Activated T-cell treated with anti-CD3 and anti-CD28 coated beads, Interleukin-2, amount 50 U/mL, for 72 hours (primary cell): Measurements from ENCODE around the gene ADAMTS12. TPM values are rescaled to one million over a fixed set of nuclear protein-coding genes. Genes with fewer than 3 reads are reported as not detected.
"Not testable (repeated sequence)": the region's sequence is repeated elsewhere in the genome, so short reads cannot be mapped to it uniquely, and the experiment has no call there.

Experiments used
- ATAC-seq, 2 donors: fragments of 150-1000 bp; cut with Tn5 transposase; replicated peaks in 1 of 2; 2 replicates each; pipeline ENCODE4 v1.10.0; 2021; ENCODE audit warnings: moderate library complexity in 2 of 2, mild to moderate bottlenecking in 1 of 2
- DNase-seq, 2 donors: peaks; one replicate each; pipeline ENCODE4 v3.0.0; 2021 to 2022; ENCODE audit warnings: mixed read lengths in 1 of 2
- H3K27ac Mint-ChIP-seq: one replicate; pipeline ENCODE4 v1.8.0; 2022; ENCODE audit warnings: mild to moderate bottlenecking, moderate library complexity, mixed read lengths
- H3K27me3 Mint-ChIP-seq: one replicate; pipeline ENCODE4 v1.8.0; 2022; ENCODE audit warnings: low read depth, mixed read lengths
- H3K36me3 Mint-ChIP-seq, 2 donors: one replicate each; pipeline ENCODE4 v1.8.0; 2022; ENCODE audit warnings: mixed read lengths in 2 of 2, mild to moderate bottlenecking in 1 of 2; ENCODE audit not compliant: insufficient read depth in 2 of 2
- H3K4me1 Mint-ChIP-seq: one replicate; pipeline ENCODE4 v1.8.0; 2022; ENCODE audit warnings: low read depth, mixed read lengths
- H3K4me3 Mint-ChIP-seq, 2 donors: one replicate each; pipeline ENCODE4 v1.8.0; 2022; ENCODE audit warnings: mild to moderate bottlenecking in 2 of 2, mixed read lengths in 2 of 2, moderate library complexity in 2 of 2
- H3K9me3 Mint-ChIP-seq, 2 donors: one replicate each; pipeline ENCODE4 v1.8.0; 2022; ENCODE audit warnings: mixed read lengths in 2 of 2
- total RNA-seq, 2 donors: library from RNA; stranded (reverse); gene quantifications; one replicate each; pipeline ENCODE4 v1.2.3, GENCODE V29; 2022

The ADAMTS12 gene
- total RNA-seq, 2 donors from 2014 or later = 0.05 TPM; not detected in 1

DNA sequence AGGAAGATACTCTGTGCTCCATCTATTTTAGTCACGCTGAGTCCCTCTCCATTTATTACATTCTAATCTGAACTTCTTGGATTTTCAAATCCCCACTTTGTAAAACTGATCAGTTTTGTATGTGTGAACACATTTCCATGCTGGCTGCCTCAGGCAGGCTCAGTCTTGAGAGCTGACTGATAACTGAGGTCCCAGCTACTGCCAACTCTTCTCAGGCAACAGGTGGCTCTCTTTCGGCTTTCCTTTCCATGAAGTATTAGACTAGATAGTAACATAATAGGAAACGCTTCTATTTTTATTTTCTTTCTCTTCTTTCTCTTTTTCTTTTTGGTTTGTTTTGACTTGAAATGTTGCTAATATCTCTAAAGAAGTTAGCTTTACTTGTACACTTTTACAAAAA, 312.6 kb downstream of the ADAMTS12 start:
- peaks cover 0 to 3% of the 10 kb centered on the region in 2 donors for H3K9me3 Mint-ChIP-seq
- no peak overlapping the region for H3K4me3 Mint-ChIP-seq
- H3K36me3 Mint-ChIP-seq = no peaks in the 10 kb centered on the region
- no peak for DNase-seq
- H3K27ac Mint-ChIP-seq = no peak overlapping the region
- no peak for ATAC-seq
- H3K4me1 Mint-ChIP-seq = no peaks in the 10 kb centered on the region
- no peaks in the 10 kb centered on the region for H3K27me3 Mint-ChIP-seq

GRCh38 chr5:33576726-33577590, 314.8 kb downstream of the ADAMTS12 start:
- Mint-ChIP-seq H3K36me3 (no peaks in the 10 kb centered on the region), H3K27me3 (no peaks in the 10 kb centered on the region), H3K9me3 (peaks cover 0 to 3% of the 10 kb centered on the region in 2 donors), H3K4me3 (no peak overlapping the region), H3K27ac (no peak overlapping the region), H3K4me1 (no peaks in the 10 kb centered on the region)
- ATAC-seq (no peak), DNase-seq (no peak)

DNA sequence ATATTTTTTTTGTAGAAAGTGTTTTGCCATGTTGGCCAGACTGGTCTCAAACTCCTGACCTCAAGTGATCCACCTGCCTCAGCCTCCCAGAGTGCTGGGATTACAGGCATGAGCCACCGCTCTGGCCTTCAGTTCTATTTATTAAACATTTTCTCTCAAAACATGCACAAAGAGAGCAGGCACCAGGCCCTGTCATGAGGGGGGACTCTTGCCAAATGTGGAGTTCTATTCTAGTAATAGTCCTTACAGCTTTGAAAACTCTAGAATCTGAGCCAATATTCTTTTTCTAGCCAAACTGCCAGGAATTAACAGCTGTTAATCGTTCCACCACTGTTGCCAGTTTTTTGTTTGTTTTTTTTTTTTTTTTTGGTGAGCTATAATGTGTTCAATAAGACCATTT, 326.5 kb downstream of the ADAMTS12 start:
- no peaks in the 10 kb centered on the region for H3K27me3 Mint-ChIP-seq
- no peak overlapping the region for H3K4me3 Mint-ChIP-seq
- H3K27ac Mint-ChIP-seq = no peak overlapping the region
- no peak for ATAC-seq
- no peaks in the 10 kb centered on the region for H3K36me3 Mint-ChIP-seq
- H3K9me3 Mint-ChIP-seq = no peaks in the 10 kb centered on the region
- no peak for DNase-seq
- no peaks in the 10 kb centered on the region for H3K4me1 Mint-ChIP-seq

- Mint-ChIP-seq H3K36me3 (no peaks in the 10 kb centered on the region), H3K27me3 (no peaks in the 10 kb centered on the region), H3K4me3 (no peak overlapping the region), H3K4me1 (no peaks in the 10 kb centered on the region), H3K9me3 (no peaks in the 10 kb centered on the region), H3K27ac (no peak overlapping the region)
- DNase-seq (no peak), ATAC-seq (no peak)
These were observed 327.5 kb downstream of the ADAMTS12 start for GRCh38 chr5:33563983-33564908.

- Mint-ChIP-seq H3K4me3 (no peak overlapping the region), H3K27ac (no peak overlapping the region), H3K9me3 (no peaks in the 10 kb centered on the region), H3K4me1 (no peaks in the 10 kb centered on the region), H3K36me3 (no peaks in the 10 kb centered on the region), H3K27me3 (no peaks in the 10 kb centered on the region)
- ATAC-seq (no peak), DNase-seq (no peak)
These were observed 328.3 kb downstream of the ADAMTS12 start for GRCh38 chr5:33563530-33563929.

- no peak for ATAC-seq
- Mint-ChIP-seq H3K36me3 (peaks cover 0 to 1% of the 10 kb centered on the region in 2 donors), H3K27me3 (no peaks in the 10 kb centered on the region), H3K4me3 (no peak overlapping the region), H3K9me3 (no peaks in the 10 kb centered on the region), H3K4me1 (no peaks in the 10 kb centered on the region), H3K27ac (no peak overlapping the region)
- no peak for DNase-seq
These were observed 333.3 kb downstream of the ADAMTS12 start for GRCh38 chr5:33558489-33558888.

DNA sequence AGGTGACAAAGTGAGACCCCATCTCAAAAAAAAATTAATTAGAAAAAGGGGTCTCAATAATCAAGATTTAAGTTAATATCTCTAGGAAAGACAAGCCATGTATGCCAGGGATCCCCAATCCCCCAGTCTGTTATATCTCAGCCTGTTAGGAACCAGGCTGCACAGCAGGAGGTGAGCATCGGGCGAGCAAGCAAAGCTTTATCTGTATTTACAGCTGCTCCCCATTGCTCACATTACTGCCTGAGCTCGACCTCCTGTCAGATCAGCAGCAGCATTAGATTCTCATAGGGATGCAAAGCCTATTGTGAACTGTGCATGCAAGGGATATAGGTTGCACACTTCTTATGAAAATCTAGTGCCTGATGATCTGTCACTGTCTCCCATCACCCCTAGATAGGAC, 334.2 kb downstream of the ADAMTS12 start:
- Mint-ChIP-seq H3K27ac (no peak overlapping the region), H3K9me3 (no peaks in the 10 kb centered on the region), H3K4me3 (no peak overlapping the region)

GRCh38 chr5:33556330-33557328, 335.2 kb downstream of the ADAMTS12 start:
- Mint-ChIP-seq H3K27me3 (no peaks in the 10 kb centered on the region), H3K4me3 (no peak overlapping the region), H3K27ac (no peak overlapping the region), H3K4me1 (no peaks in the 10 kb centered on the region), H3K36me3 (peaks cover 0 to 1% of the 10 kb centered on the region in 2 donors), H3K9me3 (no peaks in the 10 kb centered on the region)
- DNase-seq (no peak), ATAC-seq (no peak)

More for the DNA sequence above, 334.2 kb downstream of the ADAMTS12 start:
- no peaks in the 10 kb centered on the region for H3K4me1 Mint-ChIP-seq
- no peaks in the 10 kb centered on the region for H3K27me3 Mint-ChIP-seq
- peaks cover 0 to 1% of the 10 kb centered on the region in 2 donors for H3K36me3 Mint-ChIP-seq
- no peak for DNase-seq
- no peak for ATAC-seq

DNA sequence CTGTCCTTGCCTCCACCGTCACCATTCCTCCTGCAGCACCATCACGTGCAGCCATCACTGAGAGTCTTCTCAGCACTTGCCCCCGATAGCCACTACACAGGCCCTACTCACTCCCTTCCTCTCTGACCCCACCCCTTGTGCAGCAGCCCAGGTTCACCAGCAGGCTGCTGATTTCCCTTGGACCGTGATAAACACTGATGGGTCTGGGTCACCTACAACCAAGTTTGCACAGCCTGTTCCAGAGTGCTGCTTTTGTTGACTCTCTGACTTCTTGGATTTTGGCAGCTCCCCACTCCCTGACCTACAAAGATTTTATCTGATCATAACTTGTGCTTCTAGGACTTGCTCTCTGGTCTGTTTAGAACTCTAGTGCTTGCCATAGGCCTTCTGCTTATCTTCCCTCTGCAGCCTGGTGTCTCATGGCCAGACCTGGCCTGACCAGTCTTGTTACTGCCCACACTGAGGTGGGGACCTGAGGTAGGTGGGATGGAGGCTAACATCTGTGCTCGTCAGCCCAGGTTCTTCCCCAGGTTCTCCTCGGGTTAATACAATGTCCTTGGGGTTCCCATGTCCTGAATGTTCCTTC, 341.7 kb downstream of the ADAMTS12 start:
- DNase-seq (no peak), ATAC-seq (no peak)
- Mint-ChIP-seq H3K4me1 (no peaks in the 10 kb centered on the region), H3K27ac (no peak overlapping the region), H3K27me3 (no peaks in the 10 kb centered on the region), H3K9me3 (peaks cover 0 to 1% of the 10 kb centered on the region in 2 donors), H3K36me3 (no peaks in the 10 kb centered on the region), H3K4me3 (no peak overlapping the region)

DNA sequence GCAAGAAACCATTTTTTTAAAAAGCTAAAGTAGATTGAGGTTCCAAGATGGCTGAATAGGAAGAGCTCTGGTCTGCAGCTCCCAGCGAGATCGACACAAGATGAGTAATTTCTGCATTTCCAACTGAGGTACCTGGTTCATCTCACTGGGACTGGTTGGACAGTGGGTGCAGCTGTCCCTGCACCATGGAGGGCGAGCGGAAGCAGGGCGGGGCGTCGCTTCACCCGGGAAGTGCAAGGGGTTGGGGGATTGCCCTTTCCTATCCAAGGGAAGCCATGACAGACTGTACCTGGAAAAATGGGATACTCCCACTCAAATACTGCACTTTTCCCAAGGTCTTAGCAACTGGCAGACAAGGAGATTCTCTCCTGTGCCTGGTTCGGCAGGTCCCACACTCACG, 352.0 kb downstream of the ADAMTS12 start:
- H3K27ac Mint-ChIP-seq, ATAC-seq, H3K27me3 Mint-ChIP-seq, H3K9me3 Mint-ChIP-seq, H3K4me1 Mint-ChIP-seq, H3K36me3 Mint-ChIP-seq, H3K4me3 Mint-ChIP-seq, DNase-seq: not testable (repeated sequence)

GRCh38 chr5:33539212-33539611, 352.6 kb downstream of the ADAMTS12 start:
- DNase-seq (no peak), ATAC-seq (no peak)
- no peak overlapping the region for H3K27ac Mint-ChIP-seq
- H3K36me3 Mint-ChIP-seq = no peaks in the 10 kb centered on the region
- H3K4me1 Mint-ChIP-seq = no peaks in the 10 kb centered on the region
- peaks cover 4 to 5% of the 10 kb centered on the region in 2 donors for H3K9me3 Mint-ChIP-seq
- peaks cover 7% of the 10 kb centered on the region for H3K27me3 Mint-ChIP-seq
- no peak overlapping the region for H3K4me3 Mint-ChIP-seq

GRCh38 chr5:33538201-33538600, 353.6 kb downstream of the ADAMTS12 start:
- ATAC-seq (no peak), DNase-seq (no peak)
- H3K27me3 Mint-ChIP-seq = peaks cover 7% of the 10 kb centered on the region
- no peaks in the 10 kb centered on the region for H3K4me1 Mint-ChIP-seq
- no peak overlapping the region for H3K4me3 Mint-ChIP-seq
- peaks cover 4 to 5% of the 10 kb centered on the region in 2 donors for H3K9me3 Mint-ChIP-seq
- H3K36me3 Mint-ChIP-seq = no peaks in the 10 kb centered on the region
- no peak overlapping the region for H3K27ac Mint-ChIP-seq
